ENCODE results near the gene CACNA2D1. TPM values are rescaled to one million over a fixed set of nuclear protein-coding genes. Genes with fewer than 3 reads are reported as not detected.

The CACNA2D1 gene
- polyA plus RNA-seq, 1 experiment, result 6.0 TPM

GRCh38 chr7:82339958-82340357 is 103.6 kb downstream of the CACNA2D1 start:
- no peak for DNase-seq (ENCODE audit: low read depth)
- no peak for TF ChIP-seq CTCF (IDR thresholded peaks at IDR 0.05; ENCODE audit: insufficient read depth, low read depth, low read length)
- H3K27me3 ChIP-seq (ENCODE audit: control insufficient read depth, insufficient read depth, low read length), result no peaks in the 10 kb centered on the region
- CTCF ChIA-PET, result no interaction called here
- H3K36me3 ChIP-seq (ENCODE audit: control insufficient read depth, insufficient read depth, low read length), result no peaks in the 10 kb centered on the region
- POLR2A ChIA-PET, result interaction anchor here (0.5 kb wide), 1 partner anchor 11 kb away, joined by 3 read pairs; no protein-coding TSS in a partner anchor
- no peak overlapping the region for H3K4me3 ChIP-seq (ENCODE audit: low read depth, low read length)

- ChIA-PET CTCF (interaction anchor here (0.6 kb wide), 1 partner anchor 17 kb away, joined by 3 read pairs; no protein-coding TSS in a partner anchor), POLR2A (no interaction called here)
- Histone ChIP-seq H3K27me3 (ENCODE audit: control insufficient read depth, insufficient read depth, low read length) (no peaks in the 10 kb centered on the region), H3K36me3 (ENCODE audit: control insufficient read depth, insufficient read depth, low read length) (no peaks in the 10 kb centered on the region), H3K4me3 (ENCODE audit: low read depth, low read length) (no peak overlapping the region)
- TF ChIP-seq CTCF (IDR thresholded peaks at IDR 0.05; ENCODE audit: insufficient read depth, low read depth, low read length), result no peak
- no peak for DNase-seq (ENCODE audit: low read depth)
Observed at GRCh38 chr7:82335927-82336326, 107.7 kb downstream of the CACNA2D1 start.

GRCh38 chr7:82335001-82335400 is 108.6 kb downstream of the CACNA2D1 start:
- no peak for TF ChIP-seq CTCF (IDR thresholded peaks at IDR 0.05; ENCODE audit: insufficient read depth, low read depth, low read length)
- no peaks in the 10 kb centered on the region for H3K36me3 ChIP-seq (ENCODE audit: control insufficient read depth, insufficient read depth, low read length)
- ChIA-PET CTCF (interaction anchor here (0.6 kb wide), 1 partner anchor 18 kb away, joined by 3 read pairs; no protein-coding TSS in a partner anchor), POLR2A (no interaction called here)
- DNase-seq (ENCODE audit: low read depth), result no peak
- no peaks in the 10 kb centered on the region for H3K27me3 ChIP-seq (ENCODE audit: control insufficient read depth, insufficient read depth, low read length)
- no peak overlapping the region for H3K4me3 ChIP-seq (ENCODE audit: low read depth, low read length)

GRCh38 chr7:82331234-82331633 is 112.3 kb downstream of the CACNA2D1 start:
- CTCF ChIA-PET, result no interaction called here

GRCh38 chr7:82330706-82331215 is 112.8 kb downstream of the CACNA2D1 start:
- H3K4me3 ChIP-seq (ENCODE audit: low read depth, low read length), result no peak overlapping the region
- DNase-seq (ENCODE audit: low read depth), result no peak
- CTCF ChIA-PET, result no interaction called here
- H3K27me3 ChIP-seq (ENCODE audit: control insufficient read depth, insufficient read depth, low read length), result no peaks in the 10 kb centered on the region
- POLR2A ChIA-PET, result no interaction called here
- no peak for TF ChIP-seq CTCF (IDR thresholded peaks at IDR 0.05; ENCODE audit: insufficient read depth, low read depth, low read length)
- no peaks in the 10 kb centered on the region for H3K36me3 ChIP-seq (ENCODE audit: control insufficient read depth, insufficient read depth, low read length)

More at GRCh38 chr7:82331234-82331633, 112.3 kb downstream of the CACNA2D1 start:
- Histone ChIP-seq H3K27me3 (ENCODE audit: control insufficient read depth, insufficient read depth, low read length) (no peaks in the 10 kb centered on the region), H3K4me3 (ENCODE audit: low read depth, low read length) (no peak overlapping the region), H3K36me3 (ENCODE audit: control insufficient read depth, insufficient read depth, low read length) (no peaks in the 10 kb centered on the region)
- TF ChIP-seq CTCF (IDR thresholded peaks at IDR 0.05; ENCODE audit: insufficient read depth, low read depth, low read length), result no peak
- DNase-seq (ENCODE audit: low read depth), result no peak
- POLR2A ChIA-PET, result no interaction called here
